Transverse colon (tissue), 3 donors: Measurements from ENCODE around the gene TMEM44.

Experiments
- EP300 ChIP-seq: sonication (generic); formaldehyde crosslinking; IDR thresholded peaks from one replicate; pipeline ENCODE4 v1.6.1; 2017; ENCODE audit warnings: antibody characterized with exemption, low read depth
- POLR2A ChIP-seq: fragments of 450-650 bp; IDR thresholded peaks from one replicate; pipeline ENCODE4 v1.6.1; 2016; ENCODE audit warnings: antibody characterized with exemption, mild to moderate bottlenecking, moderate library complexity
- TF ChIP-seq, protein P1 (sequence below), 5 experiments: fragments of 200-600 bp in 3 of 5; fragments of 450-650 bp in 2 of 5; sonication (generic) in 3 of 5; IDR thresholded peaks; 1 replicate in 2 of 5; 2 replicates in 3 of 5; pipeline ENCODE4 v1.5.1; 2016 to 2017; ENCODE audit warnings: antibody characterized with exemption in 5 of 5, inconsistent platforms in 3 of 5, mild to moderate bottlenecking in 2 of 5, moderate library complexity in 1 of 5

DNA sequence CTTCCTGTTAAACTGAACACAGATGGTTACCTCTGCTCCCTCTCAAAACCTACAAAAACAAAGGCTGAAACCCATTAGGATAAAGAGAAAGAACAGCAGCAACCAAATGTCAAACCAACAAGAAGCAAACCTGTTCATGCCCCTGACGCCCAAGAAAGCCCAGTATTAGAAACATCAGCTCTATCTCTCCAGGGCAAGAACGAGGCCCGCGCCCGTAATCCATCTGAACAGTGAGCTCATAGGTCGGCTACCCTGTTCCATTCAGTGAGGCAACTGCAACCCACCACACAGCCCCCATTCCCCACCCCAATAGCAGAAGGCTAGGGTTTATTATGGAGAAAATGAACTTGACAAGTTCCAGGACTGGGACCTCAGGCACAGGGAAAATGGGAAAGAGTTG, 28.7 kb upstream of the TMEM44 start:
- TF ChIP-seq EP300 (no peak), POLR2A (no peak)
- TF ChIP-seq, protein P1, sequence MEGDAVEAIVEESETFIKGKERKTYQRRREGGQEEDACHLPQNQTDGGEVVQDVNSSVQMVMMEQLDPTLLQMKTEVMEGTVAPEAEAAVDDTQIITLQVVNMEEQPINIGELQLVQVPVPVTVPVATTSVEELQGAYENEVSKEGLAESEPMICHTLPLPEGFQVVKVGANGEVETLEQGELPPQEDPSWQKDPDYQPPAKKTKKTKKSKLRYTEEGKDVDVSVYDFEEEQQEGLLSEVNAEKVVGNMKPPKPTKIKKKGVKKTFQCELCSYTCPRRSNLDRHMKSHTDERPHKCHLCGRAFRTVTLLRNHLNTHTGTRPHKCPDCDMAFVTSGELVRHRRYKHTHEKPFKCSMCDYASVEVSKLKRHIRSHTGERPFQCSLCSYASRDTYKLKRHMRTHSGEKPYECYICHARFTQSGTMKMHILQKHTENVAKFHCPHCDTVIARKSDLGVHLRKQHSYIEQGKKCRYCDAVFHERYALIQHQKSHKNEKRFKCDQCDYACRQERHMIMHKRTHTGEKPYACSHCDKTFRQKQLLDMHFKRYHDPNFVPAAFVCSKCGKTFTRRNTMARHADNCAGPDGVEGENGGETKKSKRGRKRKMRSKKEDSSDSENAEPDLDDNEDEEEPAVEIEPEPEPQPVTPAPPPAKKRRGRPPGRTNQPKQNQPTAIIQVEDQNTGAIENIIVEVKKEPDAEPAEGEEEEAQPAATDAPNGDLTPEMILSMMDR (IDR thresholded peaks at IDR 0.05): no peak
